ENCODE data around the gene MYLK.

MYLK gene

GRCh38 chr3:123692671-123693070 is 191.5 kb downstream of the MYLK start:
- no peak overlapping the region for H3K4me3 ChIP-seq (ENCODE audit: low read depth, low read length)
- ChIA-PET POLR2A (no interaction called here), CTCF (interaction anchor here (1.3 to 5.4 kb wide), 4 partner anchors 9 to 50 kb away, joined by 4 to 69 read pairs (median 7); no protein-coding TSS in a partner anchor)
- TF ChIP-seq CTCF (IDR thresholded peaks at IDR 0.05; ENCODE audit: insufficient read depth, low read length, missing control alignments): no peak
- DNase-seq (ENCODE audit: low read depth, low spot score): no peak

- TF ChIP-seq CTCF (IDR thresholded peaks at IDR 0.05; ENCODE audit: insufficient read depth, low read length, missing control alignments): no peak
- DNase-seq (ENCODE audit: low read depth, low spot score): no peak
- ChIA-PET CTCF (interaction anchor here (0.8 to 2.6 kb wide), 6 partner anchors 10 to 49 kb away, joined by 3 to 8 read pairs (median 5); no protein-coding TSS in a partner anchor), POLR2A (interaction anchor here (0.8 kb wide), 1 partner anchor 40 kb away, joined by 3 read pairs; no protein-coding TSS in a partner anchor)
- no peak overlapping the region for H3K4me3 ChIP-seq (ENCODE audit: low read depth, low read length)
Measured at GRCh38 chr3:123692041-123692440, 192.1 kb downstream of the MYLK start.

GRCh38 chr3:123689831-123690230 is 194.3 kb downstream of the MYLK start:
- ChIA-PET CTCF (interaction anchor here (0.8 to 3.2 kb wide), 8 partner anchors 9 to 360 kb away, joined by 3 to 20 read pairs (median 6); no protein-coding TSS in a partner anchor), POLR2A (interaction anchor here (0.6 kb wide), 1 partner anchor 51 kb away, joined by 3 read pairs; no protein-coding TSS in a partner anchor)
- no peak overlapping the region for H3K4me3 ChIP-seq (ENCODE audit: low read depth, low read length)
- DNase-seq (ENCODE audit: low read depth, low spot score): no peak
- no peak for TF ChIP-seq CTCF (IDR thresholded peaks at IDR 0.05; ENCODE audit: insufficient read depth, low read length, missing control alignments)

- TF ChIP-seq CTCF (IDR thresholded peaks at IDR 0.05; ENCODE audit: insufficient read depth, low read length, missing control alignments): no peak
- peak; percentile 86 for DNase-seq (ENCODE audit: low read depth, low spot score)
- POLR2A ChIA-PET: interaction anchor here (0.7 to 1.0 kb wide), 4 partner anchors 10 to 35 kb away, joined by 3 to 4 read pairs (median 3); no protein-coding TSS in a partner anchor
- no peak overlapping the region for H3K4me3 ChIP-seq (ENCODE audit: low read depth, low read length)
- CTCF ChIA-PET: interaction anchor here (0.8 to 3.2 kb wide), 6 partner anchors 8 to 35 kb away, joined by 3 to 20 read pairs (median 6); no protein-coding TSS in a partner anchor
Measured at GRCh38 chr3:123688241-123688747, 195.8 kb downstream of the MYLK start.

GRCh38 chr3:123687286-123687685 is 196.8 kb downstream of the MYLK start:
- ChIA-PET POLR2A (no interaction called here), CTCF (interaction anchor here (1.0 to 2.1 kb wide), 2 partner anchors 14 to 20 kb away, joined by 3 to 6 read pairs; no protein-coding TSS in a partner anchor)
- DNase-seq (ENCODE audit: low read depth, low spot score): no peak
- no peak overlapping the region for H3K4me3 ChIP-seq (ENCODE audit: low read depth, low read length)
- TF ChIP-seq CTCF (IDR thresholded peaks at IDR 0.05; ENCODE audit: insufficient read depth, low read length, missing control alignments): no peak

GRCh38 chr3:123686251-123686650 is 197.9 kb downstream of the MYLK start:
- TF ChIP-seq CTCF (IDR thresholded peaks at IDR 0.05; ENCODE audit: insufficient read depth, low read length, missing control alignments): no peak
- DNase-seq (ENCODE audit: low read depth, low spot score): no peak
- POLR2A ChIA-PET: no interaction called here
- CTCF ChIA-PET: interaction anchor here (1.0 to 11.2 kb wide), 6 partner anchors 8 to 37 kb away, joined by 3 to 81 read pairs (median 4); no protein-coding TSS in a partner anchor
- H3K4me3 ChIP-seq (ENCODE audit: low read depth, low read length): no peak overlapping the region

Data from AG04449 (cell line).